Keratinocyte (primary cell): ENCODE data around the gene BOK. TPM values are rescaled to one million over a fixed set of nuclear protein-coding genes. Genes with fewer than 3 reads are reported as not detected.

ENCODE experiments used
- DNase-seq: peaks from one replicate; pipeline ENCODE4 v3.0.0-alpha.2; 2011; ENCODE audit warnings: low read depth, missing footprints, low spot score
- FAIRE-seq: peaks from 2 replicates; lab custom pipeline; 2011; peaks lifted over from hg19 to GRCh38; lab: Jason Lieb, UNC
- H2AFZ ChIP-seq: 2 replicates; pipeline ENCODE4 v1.6.0; 2012; ENCODE audit warnings: low read length, control low read depth, inconsistent platforms; ENCODE audit not compliant: control insufficient read depth
- H3K27ac ChIP-seq: 2 replicates; pipeline ENCODE4 v1.5.1; 2011; ENCODE audit warnings: low read length; ENCODE audit not compliant: control insufficient read depth, insufficient read depth
- H3K27me3 ChIP-seq: 3 replicates; pipeline ENCODE4 v1.6.0; 2011; ENCODE audit warnings: low read length; ENCODE audit not compliant: control insufficient read depth, insufficient read depth; ENCODE audit errors: extremely low read depth
- H3K36me3 ChIP-seq, 2 experiments: 2 replicates in 1 of 2; 3 replicates in 1 of 2; pipeline ENCODE4 v1.5.1; 2011; ENCODE audit warnings: low read length in 2 of 2, mild to moderate bottlenecking in 1 of 2; ENCODE audit not compliant: control insufficient read depth in 2 of 2, insufficient read depth in 2 of 2; ENCODE audit errors: extremely low read depth in 1 of 2
- H3K4me1 ChIP-seq: 3 replicates; pipeline ENCODE4 v1.5.1; 2011; ENCODE audit warnings: low read length; ENCODE audit not compliant: control insufficient read depth, insufficient read depth; ENCODE audit errors: extremely low read depth
- H3K4me2 ChIP-seq: 3 replicates; pipeline ENCODE4 v1.6.0; 2011; ENCODE audit warnings: low read depth, low read length; ENCODE audit not compliant: control insufficient read depth, insufficient read depth; ENCODE audit errors: extremely low read depth
- H3K4me3 ChIP-seq, 3 experiments: fragments of 200-600 bp in 1 of 3; sonication (generic) in 1 of 3; 2 replicates in 2 of 3; 3 replicates in 1 of 3; pipeline ENCODE4 v1.5.1; 2011 to 2016; ENCODE audit warnings: low read length in 3 of 3, mild to moderate bottlenecking in 3 of 3, control low read depth in 2 of 3, inconsistent platforms in 1 of 3, low read depth in 1 of 3, mixed read lengths in 1 of 3, mixed run types in 1 of 3, moderate library complexity in 1 of 3; ENCODE audit not compliant: control insufficient read depth in 2 of 3, insufficient read depth in 2 of 3; ENCODE audit errors: extremely low read depth in 1 of 3
- H3K79me2 ChIP-seq: 2 replicates; pipeline ENCODE4 v1.6.0; 2012; ENCODE audit warnings: low read length; ENCODE audit not compliant: control insufficient read depth, insufficient read depth
- H3K9ac ChIP-seq: 3 replicates; pipeline ENCODE4 v1.6.0; 2011; ENCODE audit warnings: low read length; ENCODE audit not compliant: control insufficient read depth, insufficient read depth; ENCODE audit errors: extremely low read depth
- H3K9me1 ChIP-seq: 3 replicates; pipeline ENCODE4 v1.6.0; 2011; ENCODE audit warnings: low read length; ENCODE audit not compliant: control insufficient read depth, insufficient read depth; ENCODE audit errors: extremely low read depth
- H3K9me3 ChIP-seq: 2 replicates; pipeline ENCODE4 v1.5.1; 2012; ENCODE audit warnings: low read depth, low read length; ENCODE audit not compliant: control insufficient read depth
- H4K20me1 ChIP-seq: 3 replicates; pipeline ENCODE4 v1.6.0; 2011; ENCODE audit warnings: low read length; ENCODE audit not compliant: control insufficient read depth, insufficient read depth; ENCODE audit errors: extremely low read depth
- CTCF ChIP-seq, 3 experiments: IDR thresholded peaks in 1 of 3; conservative IDR thresholded peaks in 1 of 3; optimal IDR thresholded peaks in 1 of 3; 2 replicates in 2 of 3; 3 replicates in 1 of 3; pipeline versions ENCODE3 to v1.5.1; 2011; ENCODE audit warnings: low read length in 3 of 3, mild to moderate bottlenecking in 3 of 3, moderate library complexity in 2 of 3, control low read depth in 1 of 3, inconsistent platforms in 1 of 3; ENCODE audit not compliant: insufficient read depth in 2 of 3; ENCODE audit errors: extremely low read depth in 1 of 3
- EZH2 ChIP-seq: IDR thresholded peaks from one replicate; pipeline ENCODE4 v1.6.1; 2012; ENCODE audit warnings: inconsistent platforms, mild to moderate bottlenecking, low read length, moderate library complexity
- dilution Hi-C: fragments of 300-500 bp; cut with MboI; formaldehyde crosslinking; loops from one replicate; pipeline ENCODE4 v1.7.0; 2020; ENCODE audit warnings: low sequenced_read_pairs; ENCODE audit not compliant: extremely low pct_ligation_motif_present
- polyA plus RNA-seq, 5 experiments: library from polyadenylated mRNA; depleted of rRNA in 3 of 5; stranded (reverse) in 3 of 5; stranded (forward) in 1 of 5; unstranded in 1 of 5; fragments of >200 nt; gene quantifications; 1 replicate in 1 of 5; 2 replicates in 3 of 5; 3 replicates in 1 of 5; pipeline versions ENCODE4 v1.2.1 to v1.2.3, GENCODE V29; 2011 to 2012; ENCODE audit warnings: missing spikeins in 2 of 5, low read depth in 1 of 5, low replicate concordance in 1 of 5

The BOK gene
- polyA plus RNA-seq, 1 donor (not counting 4 experiments of a cell fraction or from before 2014, with no cell fraction given), result 15.4 TPM

GRCh38 chr2:241599615-241600014 lies 41.1 kb downstream of the BOK start:
- no peaks in the 10 kb centered on the region for H3K27me3 ChIP-seq
- TF ChIP-seq CTCF (optimal IDR thresholded peaks at IDR 0.05 in 1 of 3, IDR thresholded peaks at IDR 0.05 in 1 of 3, conservative IDR thresholded peaks at IDR 0.05 in 1 of 3; ENCODE audit: extremely low read depth in 1 of 3, insufficient read depth in 2 of 3, low read length in 3 of 3) (no peak), EZH2 (no peak)
- no peaks in the 10 kb centered on the region for H3K9me1 ChIP-seq
- H3K9ac ChIP-seq, result no peak overlapping the region
- H4K20me1 ChIP-seq, result no peaks in the 10 kb centered on the region
- no peak for DNase-seq
- no peak overlapping the region for H3K4me2 ChIP-seq
- no peaks in the 10 kb centered on the region for H3K4me1 ChIP-seq
- no peaks in the 10 kb centered on the region for H3K9me3 ChIP-seq
- H3K36me3 ChIP-seq, result peaks cover 4 to 19% of the 10 kb centered on the region in 2 experiments
- no peak overlapping the region for H2AFZ ChIP-seq
- no peak overlapping the region for H3K27ac ChIP-seq
- dilution Hi-C loops, result loop anchor here (25.0 kb wide), 1 partner anchor 112 kb away; no protein-coding TSS in a partner anchor
- no peaks in the 10 kb centered on the region for H3K79me2 ChIP-seq
- H3K4me3 ChIP-seq, result no peak overlapping the region
- FAIRE-seq, result no peak

DNA sequence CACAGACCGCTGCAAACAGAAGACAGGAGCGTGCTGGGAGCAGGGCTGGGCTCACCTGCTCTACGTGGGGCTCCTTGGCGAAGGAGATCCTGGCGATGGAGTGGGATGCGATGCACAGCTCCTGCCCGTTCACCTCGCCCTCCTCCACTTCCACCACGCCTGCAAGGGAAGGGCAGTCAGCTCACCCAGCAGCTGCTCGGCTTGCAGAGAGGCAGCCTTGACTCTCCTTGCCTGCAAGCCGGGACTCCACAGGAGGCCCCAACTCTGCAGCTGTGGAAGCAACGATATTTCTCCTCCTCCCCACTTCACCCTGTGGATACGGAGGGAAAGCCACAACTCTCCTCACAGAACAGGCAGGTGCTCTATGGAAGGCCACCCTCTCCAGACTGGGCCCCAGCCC lies 43.3 kb downstream of the BOK start:
- TF ChIP-seq EZH2, result no peak
- TF ChIP-seq CTCF (optimal IDR thresholded peaks at IDR 0.05 in 1 of 3, IDR thresholded peaks at IDR 0.05 in 1 of 3, conservative IDR thresholded peaks at IDR 0.05 in 1 of 3; ENCODE audit: extremely low read depth in 1 of 3, insufficient read depth in 2 of 3, low read length in 3 of 3), result no peak
- no peaks in the 10 kb centered on the region for H4K20me1 ChIP-seq
- no peak overlapping the region for H3K27ac ChIP-seq
- no peak overlapping the region for H3K4me2 ChIP-seq
- no peaks in the 10 kb centered on the region for H3K27me3 ChIP-seq
- no peak for DNase-seq
- dilution Hi-C loops, result no loop called here
- H3K4me1 ChIP-seq, result no peaks in the 10 kb centered on the region
- H3K4me3 ChIP-seq, result no peak overlapping the region
- no peaks in the 10 kb centered on the region for H3K9me1 ChIP-seq
- no peaks in the 10 kb centered on the region for H3K9me3 ChIP-seq
- H3K36me3 ChIP-seq, result peaks cover 17 to 20% of the 10 kb centered on the region in 2 experiments
- no peak overlapping the region for H2AFZ ChIP-seq
- H3K9ac ChIP-seq, result no peak overlapping the region
- no peaks in the 10 kb centered on the region for H3K79me2 ChIP-seq
- no peak for FAIRE-seq
